Lower leg skin (tissue), 4 donors: ENCODE data around the gene TTN. TPM values are rescaled to one million over a fixed set of nuclear protein-coding genes. Genes with fewer than 3 reads are reported as not detected.

Experiments
- DNase-seq, 2 donors: peaks; one replicate each; pipeline ENCODE4 v3.0.0-alpha.2; 2019; ENCODE audit warnings: low spot score in 2 of 2
- H3K4me3 ChIP-seq: fragments of 200-600 bp; sonication (generic); 2 replicates; pipeline ENCODE4 v1.5.1; 2017; ENCODE audit warnings: mild to moderate bottlenecking, low read depth; ENCODE audit not compliant: poor library complexity, severe bottlenecking
- POLR2A ChIP-seq, 2 donors: fragments of 450-650 bp; IDR thresholded peaks; one replicate each; pipeline ENCODE4 v1.6.1; 2016 to 2017; ENCODE audit warnings: antibody characterized with exemption in 2 of 2, mild to moderate bottlenecking in 1 of 2, moderate library complexity in 1 of 2
- WGBS, 2 donors: methylation state at CpG; one replicate each; pipeline ENCODE4 v1.1.5; 2018; 5-methylcytosine and 5-hydroxymethylcytosine counted together
- intact Hi-C: fragments of 100-400 bp; cut with DNase I; formaldehyde crosslinking; loops from one replicate; pipeline ENCODE4 v1.15.0; 2023; ENCODE audit warnings: low total_unique reads
- total RNA-seq, 4 donors: library from RNA; depleted of rRNA; stranded (reverse); fragments of >200 nt; gene quantifications; one replicate each; pipeline ENCODE4 v1.1.0, GENCODE V29; 2016
- TF ChIP-seq, protein P1 (sequence below), 3 donors: fragments of 450-650 bp; IDR thresholded peaks; one replicate each; pipeline ENCODE4 v1.5.1; 2016; ENCODE audit warnings: antibody characterized with exemption in 3 of 3, mild to moderate bottlenecking in 3 of 3, moderate library complexity in 2 of 3

Gene TTN
- total RNA-seq, 4 donors from 2014 or later = 0.25 to 2.4 (median 0.74) TPM

DNA sequence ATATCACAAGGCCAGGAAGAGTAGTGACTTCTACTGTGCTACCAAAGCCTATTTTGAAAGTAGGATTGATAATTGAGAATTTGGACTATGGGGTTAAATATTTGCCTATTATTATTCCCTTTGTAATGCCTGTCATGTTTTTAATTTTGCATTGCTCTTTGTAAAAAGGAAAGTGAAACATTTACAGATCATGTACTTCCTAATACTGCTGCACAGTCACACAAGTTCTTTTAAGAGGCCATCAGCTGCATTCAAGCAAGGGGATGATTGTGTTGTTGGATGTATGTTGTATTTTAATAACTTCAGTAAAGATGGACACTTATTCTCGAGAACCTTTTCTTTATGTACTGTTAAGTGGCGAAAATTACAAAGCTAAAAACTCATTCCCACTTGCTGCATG lies 256.9 kb downstream of the TTN start:
- DNase-seq = no peak
- no peak overlapping the region for H3K4me3 ChIP-seq
- TF ChIP-seq, protein P1, sequence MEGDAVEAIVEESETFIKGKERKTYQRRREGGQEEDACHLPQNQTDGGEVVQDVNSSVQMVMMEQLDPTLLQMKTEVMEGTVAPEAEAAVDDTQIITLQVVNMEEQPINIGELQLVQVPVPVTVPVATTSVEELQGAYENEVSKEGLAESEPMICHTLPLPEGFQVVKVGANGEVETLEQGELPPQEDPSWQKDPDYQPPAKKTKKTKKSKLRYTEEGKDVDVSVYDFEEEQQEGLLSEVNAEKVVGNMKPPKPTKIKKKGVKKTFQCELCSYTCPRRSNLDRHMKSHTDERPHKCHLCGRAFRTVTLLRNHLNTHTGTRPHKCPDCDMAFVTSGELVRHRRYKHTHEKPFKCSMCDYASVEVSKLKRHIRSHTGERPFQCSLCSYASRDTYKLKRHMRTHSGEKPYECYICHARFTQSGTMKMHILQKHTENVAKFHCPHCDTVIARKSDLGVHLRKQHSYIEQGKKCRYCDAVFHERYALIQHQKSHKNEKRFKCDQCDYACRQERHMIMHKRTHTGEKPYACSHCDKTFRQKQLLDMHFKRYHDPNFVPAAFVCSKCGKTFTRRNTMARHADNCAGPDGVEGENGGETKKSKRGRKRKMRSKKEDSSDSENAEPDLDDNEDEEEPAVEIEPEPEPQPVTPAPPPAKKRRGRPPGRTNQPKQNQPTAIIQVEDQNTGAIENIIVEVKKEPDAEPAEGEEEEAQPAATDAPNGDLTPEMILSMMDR (IDR thresholded peaks at IDR 0.05) = no peak
- no peak for TF ChIP-seq POLR2A (IDR thresholded peaks at IDR 0.05)
- 87 to 95% methylated on average over 2 of the region's 2 CpGs for WGBS, 2 donors
- intact Hi-C loops = no loop called here

DNA sequence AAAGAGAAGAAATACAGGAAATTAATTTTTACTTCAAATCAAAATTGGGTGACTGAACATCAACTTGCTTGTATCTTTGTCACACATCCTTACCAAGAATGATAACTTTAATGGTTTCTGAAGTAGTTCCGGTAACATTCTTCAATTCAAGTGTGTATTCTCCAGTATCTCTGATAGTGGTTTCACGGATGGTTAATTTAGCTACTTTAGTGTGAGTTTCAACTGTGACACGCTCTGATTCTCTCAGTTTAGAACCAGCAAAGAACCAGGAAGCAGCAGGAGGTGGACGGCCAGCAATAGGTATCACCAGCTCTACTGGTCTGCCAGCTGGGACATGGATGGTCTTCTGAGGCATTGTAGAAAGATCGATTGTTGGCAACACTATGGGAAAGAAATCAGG lies 264.7 kb downstream of the TTN start:
- no peak for DNase-seq
- no peak overlapping the region for H3K4me3 ChIP-seq
- 95% methylated on average over 5 of the region's 5 CpGs for WGBS, 2 donors
- TF ChIP-seq POLR2A (IDR thresholded peaks at IDR 0.05) = no peak
- intact Hi-C loops = no loop called here

DNA sequence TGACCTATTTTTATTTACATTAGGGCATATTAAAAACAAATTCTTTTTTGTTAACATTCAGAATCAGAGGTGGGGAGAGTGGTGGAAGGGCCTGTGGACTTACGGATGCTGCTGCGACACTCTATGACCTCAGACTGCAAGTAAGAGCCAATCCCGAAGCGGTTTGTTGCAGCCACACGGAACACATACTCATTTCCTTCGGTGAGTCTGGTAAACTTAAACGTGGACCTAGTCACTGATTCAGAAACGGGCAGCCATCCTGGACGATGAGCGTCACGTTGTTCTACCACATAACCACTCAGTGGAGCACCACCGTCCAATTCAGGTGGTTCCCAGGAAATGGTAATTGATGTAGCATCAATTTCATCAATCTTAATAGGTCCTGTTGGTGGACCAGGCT lies 265.1 kb downstream of the TTN start:
- intact Hi-C loops = no loop called here
- WGBS, 2 donors = 93 to 96% methylated on average over 12 of the region's 12 CpGs

DNA sequence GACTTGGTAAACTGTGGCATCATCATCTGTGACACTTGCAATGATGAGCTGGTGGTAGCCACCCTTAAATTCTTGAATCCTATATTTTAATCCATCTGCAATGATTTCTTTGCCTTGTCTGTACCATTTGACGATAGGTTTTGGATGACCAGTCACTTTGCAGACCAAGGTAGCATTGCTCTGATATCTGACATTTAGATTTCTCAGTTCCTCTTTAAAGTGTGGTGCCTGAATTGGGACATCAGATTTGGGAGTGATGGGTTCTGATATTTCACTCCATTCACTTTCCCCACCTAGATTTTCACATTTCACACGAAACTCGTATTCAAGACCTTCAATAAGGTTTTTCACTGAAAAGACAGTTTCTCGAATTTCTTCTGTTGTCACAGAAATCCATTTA lies 271.2 kb downstream of the TTN start:
- no peak for DNase-seq
- no peak for TF ChIP-seq POLR2A (IDR thresholded peaks at IDR 0.05)
- intact Hi-C loops = no loop called here
- H3K4me3 ChIP-seq = no peak overlapping the region
- 94% methylated on average over 4 of the region's 4 CpGs for WGBS, 2 donors

More for the DNA sequence above, 265.1 kb downstream of the TTN start:
- TF ChIP-seq, protein P1 (IDR thresholded peaks at IDR 0.05) = no peak
- no peak for TF ChIP-seq POLR2A (IDR thresholded peaks at IDR 0.05)
- DNase-seq = no peak
- H3K4me3 ChIP-seq = no peak overlapping the region

DNA sequence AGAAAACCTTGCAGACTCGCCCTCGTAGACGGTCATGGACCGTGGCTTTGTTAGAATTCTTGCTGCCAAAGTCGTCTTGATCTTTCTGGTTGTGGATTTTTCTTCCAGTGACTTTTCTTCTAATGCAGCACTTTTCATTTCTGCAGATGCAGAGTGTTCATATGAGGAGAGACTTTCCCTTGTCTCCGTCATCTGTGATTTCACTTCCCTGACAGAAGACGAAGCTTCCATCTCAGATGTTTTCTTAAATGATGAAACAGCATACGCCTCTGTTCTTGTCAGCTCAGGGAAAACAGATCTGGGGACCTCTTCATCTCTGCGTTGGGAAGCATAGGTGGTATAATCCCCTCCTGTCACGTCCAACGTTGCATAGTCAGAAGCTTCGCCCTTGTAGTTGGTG lies 276.1 kb downstream of the TTN start:
- no peak for DNase-seq
- H3K4me3 ChIP-seq = no peak overlapping the region
- 93 to 94% methylated on average over 12 of the region's 12 CpGs for WGBS, 2 donors
- intact Hi-C loops = no loop called here
- TF ChIP-seq, protein P1 (IDR thresholded peaks at IDR 0.05) = no peak
- no peak for TF ChIP-seq POLR2A (IDR thresholded peaks at IDR 0.05)

DNA sequence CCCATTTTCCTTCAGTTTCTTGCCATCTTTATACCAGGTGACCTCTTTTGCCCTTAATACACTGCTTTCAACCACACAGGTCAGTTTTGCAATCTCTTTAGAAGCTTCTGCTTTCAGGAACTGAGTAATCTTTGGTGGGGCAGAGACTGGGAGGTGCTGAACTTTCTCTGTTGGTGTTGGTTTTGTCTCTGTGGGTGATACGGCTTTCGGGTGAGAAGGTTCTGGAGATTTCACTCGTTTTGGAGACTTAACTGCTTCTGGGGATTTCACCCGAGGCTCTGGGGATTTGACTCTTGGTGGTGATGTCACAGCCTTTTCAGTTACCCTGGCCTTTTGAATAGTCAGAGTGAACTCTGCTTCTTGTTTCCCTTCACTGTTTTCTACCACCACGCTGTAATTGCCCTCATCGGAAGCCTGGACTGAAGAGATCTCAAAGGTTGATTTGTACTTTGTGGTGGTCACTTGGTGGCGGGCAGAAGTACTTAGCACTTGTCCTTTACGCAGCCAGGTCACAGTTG lies 276.5 kb downstream of the TTN start:
- intact Hi-C loops = no loop called here
- H3K4me3 ChIP-seq = no peak overlapping the region
- TF ChIP-seq POLR2A (IDR thresholded peaks at IDR 0.05) = no peak
- TF ChIP-seq, protein P1 (IDR thresholded peaks at IDR 0.05) = no peak
- DNase-seq = no peak
- 85 to 91% methylated on average over 8 of the region's 8 CpGs for WGBS, 2 donors

DNA sequence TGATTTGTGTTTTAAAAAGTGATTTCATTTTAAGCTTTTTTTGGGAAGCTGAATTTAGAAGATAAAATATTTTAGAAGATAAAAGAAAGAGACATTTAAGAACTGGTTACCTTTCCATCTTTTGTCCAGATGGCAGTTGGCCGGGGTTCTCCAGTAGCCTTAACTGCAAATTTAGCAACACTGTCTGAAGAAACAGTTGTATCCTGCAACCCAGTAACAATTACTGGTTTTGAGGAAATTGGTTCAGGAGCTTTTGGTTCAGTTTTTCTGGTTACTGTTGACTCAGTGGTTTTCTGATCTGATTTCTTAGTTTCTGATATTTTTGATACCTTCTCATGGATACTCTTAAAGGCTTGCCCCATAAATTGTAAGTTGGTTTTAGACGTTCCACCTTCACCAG lies 277.1 kb downstream of the TTN start:
- H3K4me3 ChIP-seq = no peak overlapping the region
- 74 to 92% methylated on average over 2 of the region's 2 CpGs for WGBS, 2 donors
- DNase-seq = no peak
- TF ChIP-seq, protein P1 (IDR thresholded peaks at IDR 0.05) = no peak
- intact Hi-C loops = no loop called here
